Fibroblast of skin of left biceps (primary cell): ENCODE data around the gene C2orf68.
"Not testable (repeated sequence)": the region's sequence is repeated elsewhere in the genome, so short reads cannot be mapped to it uniquely, and the experiment has no call there.

Experiments
- DNase-seq, 2 experiments: peaks; one replicate each; pipeline ENCODE4 v3.0.0-alpha.2; 2013; ENCODE audit warnings: low read depth in 2 of 2

Gene C2orf68

DNA sequence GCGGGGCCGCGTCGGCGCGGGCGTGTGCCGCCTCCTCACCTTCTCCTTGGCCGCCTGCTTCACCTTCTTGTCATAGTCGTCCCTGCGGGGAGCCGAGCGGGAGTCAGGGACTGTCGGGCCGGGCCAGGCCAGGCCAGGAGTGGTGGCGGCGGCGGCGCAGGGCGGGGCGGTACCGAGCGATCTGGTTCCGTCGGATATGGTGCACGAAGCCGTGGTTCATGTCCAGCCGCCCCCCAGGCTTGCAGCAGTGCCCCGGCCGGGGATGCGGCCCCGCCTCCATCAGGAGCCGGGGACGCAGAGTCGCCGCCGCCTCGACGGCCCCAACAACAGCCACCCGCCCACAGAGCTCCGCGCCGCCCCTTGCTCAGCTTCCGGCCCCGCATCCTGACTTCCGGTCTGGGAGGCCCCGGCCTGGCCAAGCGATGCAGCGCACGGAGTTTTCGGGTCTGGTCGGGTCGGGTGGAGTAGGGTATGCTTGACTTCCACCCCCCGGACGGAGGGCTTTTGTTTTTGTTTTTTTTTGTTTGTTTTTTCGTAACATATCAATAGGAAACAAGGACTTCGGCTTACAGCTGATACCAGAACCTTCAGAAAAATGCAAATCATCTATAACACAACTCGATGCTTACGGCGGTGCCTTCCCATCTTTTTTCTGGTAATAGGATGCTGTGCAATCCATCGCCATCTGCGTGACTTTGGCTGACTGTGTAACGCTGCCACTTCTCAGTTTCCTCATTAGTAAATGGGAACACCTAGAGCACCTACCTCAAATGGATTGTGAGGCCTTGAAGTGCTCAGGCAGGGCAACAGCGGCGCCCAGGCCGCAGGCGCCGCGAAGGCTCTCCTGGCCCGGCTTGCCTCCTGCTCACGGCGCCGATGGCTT lies at the start of gene C2orf68:
Gene C2orf68 (minus strand): TSS at position 362 of the 883 bp plus-strand sequence. CDS start 82 bp downstream, at position 280.
- peak; percentile 57 to 60 for DNase-seq

DNA sequence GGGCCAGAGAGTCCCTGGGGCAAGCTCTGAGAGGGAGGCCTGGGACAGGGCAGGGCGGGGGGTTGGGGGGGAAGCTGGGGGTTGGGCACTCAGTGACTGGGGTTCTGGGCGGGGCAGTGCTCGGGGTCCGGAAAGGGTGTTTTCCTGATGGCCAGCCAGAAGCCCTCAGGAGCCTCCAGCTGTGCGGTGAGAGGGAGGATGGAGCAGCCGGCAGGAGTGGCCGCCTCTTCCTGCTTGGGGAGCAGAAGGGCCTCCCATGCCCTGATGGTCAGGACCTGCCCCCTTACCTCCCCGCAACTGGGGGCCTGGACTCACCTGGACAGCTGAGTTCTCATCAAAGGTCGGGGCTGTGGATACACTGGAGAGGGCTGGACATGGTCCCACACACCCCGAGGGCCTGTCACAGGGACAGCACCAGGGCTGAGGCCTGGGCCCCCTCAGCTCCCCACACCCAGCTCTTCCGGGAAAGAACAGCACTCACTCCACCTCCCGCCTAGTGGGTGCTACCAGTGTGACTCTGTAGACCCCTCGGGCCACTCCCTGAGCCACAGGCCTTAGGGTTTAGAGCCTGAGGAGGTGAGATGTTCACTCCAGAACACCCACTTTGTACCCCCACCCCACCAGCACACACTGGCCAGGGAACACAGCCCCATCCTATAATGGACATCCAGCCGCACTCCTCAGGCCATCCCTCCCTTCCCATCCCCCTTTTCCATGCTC lies 49.4 kb upstream of the C2orf68 start:
- no peak for DNase-seq

DNA sequence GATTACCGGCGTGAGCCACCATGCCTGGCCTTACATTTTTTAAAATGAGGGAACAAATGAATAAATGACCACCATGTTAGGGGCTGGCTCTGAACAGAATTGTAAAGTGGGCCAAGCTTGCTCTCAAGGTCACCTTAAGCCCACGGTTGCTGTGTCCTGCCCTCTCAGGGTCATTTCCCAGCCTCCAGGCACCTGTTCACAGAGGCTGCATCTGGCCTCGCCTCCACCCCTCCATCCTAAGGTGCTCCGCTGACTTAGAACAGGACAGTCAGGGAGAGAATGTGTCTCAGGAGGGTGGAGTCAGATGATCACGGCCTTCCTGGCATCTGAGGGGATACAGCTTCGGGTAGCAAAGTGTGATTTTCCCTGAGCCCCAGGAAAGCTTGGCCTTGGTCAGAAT lies 48.9 kb upstream of the C2orf68 start:
- DNase-seq = no peak

GRCh38 chr2:85660301-85660700 lies 48.4 kb upstream of the C2orf68 start:
- DNase-seq = not testable (repeated sequence)

GRCh38 chr2:85659324-85659981 lies 47.6 kb upstream of the C2orf68 start:
- no peak for DNase-seq

DNA sequence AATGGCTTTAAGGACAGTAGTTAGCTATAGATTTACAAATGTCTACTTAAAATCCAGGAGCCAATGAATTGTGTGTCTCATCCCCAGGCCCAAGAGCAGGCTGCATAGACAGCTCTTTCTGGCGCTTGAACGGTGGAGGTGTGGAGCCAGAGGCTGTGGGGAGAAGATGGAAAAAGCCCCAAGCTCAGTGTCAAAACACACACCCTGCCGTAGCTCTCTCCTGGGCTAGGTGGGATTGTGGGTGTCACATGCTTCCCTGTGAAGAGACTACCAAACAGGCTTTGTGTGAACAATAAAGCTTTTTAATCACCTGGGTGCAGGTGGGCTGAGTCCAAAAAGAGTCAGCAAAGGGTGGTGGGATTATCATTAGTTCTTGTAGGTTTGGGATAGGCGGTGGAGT lies 45.5 kb upstream of the C2orf68 start:
- DNase-seq = not testable (repeated sequence)

DNA sequence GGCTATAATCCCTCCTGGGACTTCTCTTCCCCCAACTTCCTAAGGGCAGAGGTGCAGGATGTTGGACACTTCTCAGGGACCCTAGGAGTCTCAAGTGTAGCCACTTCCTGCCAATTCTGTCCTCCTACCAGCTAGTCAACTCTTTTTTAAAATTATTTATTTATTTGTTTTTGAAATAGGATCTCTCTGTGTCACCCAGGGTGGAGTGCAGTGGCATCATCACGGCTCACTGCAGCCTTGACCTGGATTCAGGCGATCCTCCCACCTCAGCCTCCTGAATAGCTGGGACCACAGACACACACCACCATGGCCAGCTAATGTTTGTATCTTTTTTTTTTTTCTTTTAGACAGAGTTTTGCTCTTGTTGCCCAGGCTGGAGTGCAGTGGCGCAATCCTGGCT lies 44.6 kb upstream of the C2orf68 start:
- no peak for DNase-seq

- no peak for DNase-seq
Observed at GRCh38 chr2:85655961-85656417, 44.1 kb upstream of the C2orf68 start.

DNA sequence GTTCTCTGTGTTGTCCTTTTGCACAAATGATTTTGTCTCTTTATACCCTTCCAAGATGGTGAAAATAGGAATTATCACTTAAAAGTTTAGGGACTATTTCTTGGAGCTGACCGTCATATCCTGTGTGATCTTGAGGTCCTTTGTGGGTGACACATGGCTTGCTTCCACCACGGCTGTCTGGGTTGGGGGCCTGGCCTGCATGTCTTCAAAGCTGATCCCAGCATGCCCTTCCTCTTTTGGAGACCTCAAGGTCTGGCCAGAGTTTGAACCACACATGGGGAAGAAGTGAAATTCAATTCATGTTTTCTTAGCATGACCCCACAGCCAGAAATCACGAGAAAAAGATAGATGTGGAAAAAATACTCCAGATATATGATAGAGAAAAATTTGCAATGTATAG lies 42.1 kb upstream of the C2orf68 start:
- no peak for DNase-seq

- no peak for DNase-seq
Observed at GRCh38 chr2:85652056-85652455, 40.2 kb upstream of the C2orf68 start.

DNA sequence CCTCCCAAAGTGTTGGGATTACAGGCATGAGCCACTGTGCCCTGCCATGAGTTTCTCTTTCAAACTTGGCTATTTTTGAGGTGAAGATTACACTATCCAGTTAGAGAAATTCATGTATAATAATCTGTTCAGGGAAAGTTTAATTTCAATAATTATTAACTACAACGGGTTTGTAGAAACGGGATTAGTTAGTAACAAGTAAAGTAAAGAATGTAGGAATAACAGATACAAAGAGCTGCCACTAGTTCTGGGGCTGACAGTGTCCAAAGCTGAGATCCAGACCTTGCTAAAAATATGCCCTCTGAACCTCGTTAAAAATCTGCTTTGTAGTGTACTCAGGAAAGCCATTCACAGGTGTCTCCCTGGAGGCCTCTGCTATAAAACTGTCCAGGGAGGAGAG lies 39.2 kb upstream of the C2orf68 start:
- no peak for DNase-seq

DNA sequence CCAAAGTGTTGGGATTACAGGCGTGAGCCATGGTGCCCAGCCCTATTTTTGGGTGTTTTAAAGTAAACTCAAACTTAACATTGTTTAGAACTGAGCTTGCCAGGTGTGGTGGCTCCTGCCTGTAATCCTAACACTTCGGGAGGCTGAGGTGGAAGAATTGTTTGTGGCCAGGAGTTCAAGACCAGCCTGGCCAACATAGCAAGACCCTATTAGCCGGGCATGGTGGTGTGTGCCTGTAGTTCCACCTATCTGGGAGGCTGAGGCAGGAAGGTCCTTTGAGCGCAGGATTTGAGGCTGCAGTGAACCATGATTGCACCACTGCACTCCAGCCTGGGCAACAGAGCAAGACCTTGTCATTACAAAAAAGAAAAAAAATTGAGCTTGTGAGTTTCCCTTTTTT lies 38.6 kb upstream of the C2orf68 start:
- DNase-seq = no peak

- no peak for DNase-seq
Observed at GRCh38 chr2:85649201-85650190, 37.6 kb upstream of the C2orf68 start.

- peak in 1 of 2 experiments; percentile 17 for DNase-seq
Observed at GRCh38 chr2:85648619-85649018, 36.8 kb upstream of the C2orf68 start.

DNA sequence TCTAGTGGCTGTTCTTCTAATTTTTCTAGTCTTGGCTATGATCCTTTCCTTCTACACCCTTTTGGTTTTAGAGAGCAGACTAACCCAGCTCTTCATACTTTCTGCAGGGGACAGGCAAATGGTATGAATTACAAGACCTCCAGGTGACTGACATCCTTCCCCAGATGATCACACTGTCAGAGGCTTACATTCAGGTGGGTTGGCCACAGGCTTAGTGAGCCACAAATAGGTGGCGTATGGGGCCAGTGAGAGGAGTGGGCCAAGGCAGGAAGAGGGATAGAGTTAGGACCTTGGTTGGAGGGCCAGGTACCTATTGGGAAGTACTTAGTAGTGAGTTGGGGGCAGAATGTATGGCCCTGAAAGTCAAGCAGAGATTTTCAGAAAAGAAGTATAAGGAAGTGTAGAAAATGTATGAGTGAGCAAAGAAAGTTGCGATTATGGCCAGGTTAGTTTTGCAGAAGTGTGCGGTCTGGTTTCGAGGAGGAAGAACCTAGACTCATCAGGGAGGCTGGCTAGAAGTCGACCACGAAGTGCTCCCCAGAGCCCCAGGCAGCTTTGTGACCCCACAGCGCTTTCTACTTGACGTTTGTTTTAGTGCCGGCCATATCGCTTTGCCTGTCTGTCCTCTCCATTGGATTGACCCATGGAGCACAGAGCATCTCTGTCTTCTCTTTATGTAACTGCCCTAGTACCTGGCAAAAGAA lies 36.1 kb upstream of the C2orf68 start:
- DNase-seq = no peak

DNA sequence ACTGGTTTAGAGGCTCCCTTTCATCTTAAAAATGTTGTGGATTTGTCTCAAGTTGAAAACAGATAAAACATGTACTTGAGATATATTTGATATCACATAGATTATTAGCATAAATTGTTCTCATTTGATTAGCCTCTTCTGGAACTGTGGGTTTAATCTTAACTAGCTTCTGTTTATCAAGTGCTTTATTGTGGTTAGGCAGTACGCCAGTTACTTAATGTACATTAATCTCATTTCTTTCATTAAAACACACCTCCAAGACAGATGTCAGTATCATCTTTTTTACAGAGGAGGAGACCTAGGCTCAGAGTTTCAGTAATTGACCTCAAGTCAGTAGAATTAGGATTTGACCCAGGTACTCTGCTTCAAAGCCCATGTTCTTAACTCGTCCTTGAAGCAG lies 34.3 kb upstream of the C2orf68 start:
- DNase-seq = no peak

- DNase-seq = no peak
Observed at GRCh38 chr2:85644909-85645308, 33.0 kb upstream of the C2orf68 start.

DNA sequence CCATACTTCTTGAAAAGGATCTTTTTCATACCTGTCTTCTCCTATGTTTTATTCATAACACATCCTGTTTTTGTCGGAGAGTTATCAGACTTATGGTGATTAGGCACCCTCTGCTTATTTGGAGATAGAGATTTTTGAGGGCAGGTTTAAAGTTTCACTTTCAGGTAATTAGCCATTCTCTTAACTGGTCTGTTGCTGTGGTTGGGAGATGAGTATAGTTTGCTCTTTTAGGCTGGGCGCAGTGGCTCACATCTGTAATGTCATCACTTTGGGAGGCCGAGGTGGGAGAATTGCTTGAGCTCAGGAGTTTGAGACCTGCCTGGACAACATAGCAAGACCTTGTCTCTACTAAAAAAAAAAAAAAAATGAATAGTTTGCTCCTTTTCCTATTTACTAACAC lies 30.9 kb upstream of the C2orf68 start:
- DNase-seq = no peak

DNA sequence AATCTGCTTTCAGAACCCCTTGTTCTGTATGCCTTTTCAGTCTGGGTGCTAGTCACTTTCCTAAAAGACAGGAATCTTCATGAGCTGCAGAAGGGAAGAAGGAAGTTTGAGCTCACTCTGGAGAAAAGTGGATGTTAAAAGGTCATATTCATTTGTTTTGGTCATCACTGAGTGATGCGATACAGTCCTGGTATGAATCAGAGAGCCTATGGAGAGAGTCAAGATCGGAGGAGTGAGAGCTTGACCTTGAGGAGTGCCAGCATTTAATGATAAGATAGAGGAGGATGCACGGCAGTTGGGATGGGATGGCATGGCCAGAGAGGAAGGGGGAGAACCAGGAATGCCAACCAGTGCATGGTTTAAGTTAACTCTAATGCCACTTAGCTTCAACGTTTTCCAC lies 23.8 kb upstream of the C2orf68 start:
- no peak for DNase-seq

DNA sequence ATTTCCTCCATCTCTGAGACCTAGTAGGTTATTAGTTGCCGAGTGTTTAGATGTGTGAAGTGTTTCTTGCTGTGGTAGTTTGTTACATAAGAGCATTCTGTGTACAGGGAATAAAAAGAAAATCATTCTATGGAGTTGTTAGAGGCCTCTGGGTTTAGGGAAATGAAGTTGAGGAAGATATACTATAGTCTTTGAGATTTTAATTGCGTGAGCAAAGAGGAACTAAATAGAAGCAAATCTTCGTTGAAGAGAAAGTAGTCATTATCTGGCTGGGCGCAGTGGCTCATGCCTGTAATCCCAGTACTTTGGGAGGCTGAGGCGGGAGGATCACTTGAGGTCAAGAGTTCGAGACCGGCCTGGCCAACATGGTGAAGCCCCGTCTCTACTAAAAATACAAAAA lies 23.1 kb upstream of the C2orf68 start:
- no peak for DNase-seq

DNA sequence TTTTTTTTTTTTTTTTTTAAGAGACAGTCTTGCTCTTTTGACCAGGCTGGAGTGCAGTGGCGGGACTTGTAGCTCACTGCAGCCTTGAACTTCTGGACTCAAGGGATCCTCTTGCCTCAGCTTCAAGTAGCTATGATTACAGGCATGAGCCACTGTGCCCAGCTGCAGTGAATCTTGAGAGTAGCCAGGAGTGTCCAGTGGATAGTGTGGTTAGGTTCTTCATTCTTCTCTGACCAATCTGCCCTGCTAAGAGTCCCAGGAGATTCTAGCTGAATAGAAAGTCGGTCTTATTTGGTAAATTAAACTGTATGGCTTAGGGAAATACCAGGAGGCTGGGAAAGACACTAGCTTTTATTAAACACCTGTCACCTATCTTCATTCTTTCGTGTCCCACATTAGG lies 19.4 kb upstream of the C2orf68 start:
- DNase-seq = no peak
